H1 (cell line): ENCODE measurements around the gene VAT1L. TPM values are rescaled to one million over a fixed set of nuclear protein-coding genes. Genes with fewer than 3 reads are reported as not detected.

Experiments used
- ASH2L ChIP-seq: fragments of 200-600, 300-600 bp; sonication (generic); IDR thresholded peaks from one replicate; pipeline ENCODE4 v1.7.1; 2017; ENCODE audit warnings: low read length
- BRCA1 ChIP-seq: IDR thresholded peaks from 2 replicates; pipeline ENCODE4 v1.6.1; 2012; ENCODE audit warnings: low read depth, low read length, improper control_type of control experiment
- CREB1 ChIP-seq: IDR thresholded peaks from 2 replicates; pipeline ENCODE4 v1.6.1; 2012; ENCODE audit warnings: inconsistent platforms
- FOSL1 ChIP-seq: IDR thresholded peaks from 2 replicates; pipeline ENCODE4 v1.6.1; 2011; ENCODE audit warnings: mild to moderate bottlenecking, low read depth, low read length, moderate library complexity; ENCODE audit not compliant: insufficient read depth
- HDAC6 ChIP-seq: IDR thresholded peaks from one replicate; pipeline ENCODE4 v1.7.1; 2012; ENCODE audit warnings: low read depth, mild to moderate bottlenecking, inconsistent platforms, low read length, moderate library complexity
- JUN ChIP-seq: IDR thresholded peaks from 2 replicates; pipeline ENCODE4 v1.6.1; 2011; ENCODE audit warnings: low read depth, mild to moderate bottlenecking, improper control_type of control experiment, low read length
- JUND ChIP-seq: IDR thresholded peaks from 2 replicates; pipeline ENCODE4 v1.6.1; 2011; ENCODE audit warnings: mild to moderate bottlenecking, improper control_type of control experiment, low read length
- SP1 ChIP-seq: IDR thresholded peaks from 2 replicates; pipeline ENCODE4 v1.6.1; 2011; ENCODE audit warnings: low read depth, low read length
- TBP ChIP-seq: IDR thresholded peaks from 2 replicates; pipeline ENCODE4 v1.6.1; 2011; ENCODE audit warnings: low read depth, low read length, improper control_type of control experiment
- polyA plus RNA-seq, 7 experiments: library from polyadenylated mRNA; depleted of rRNA in 3 of 7; stranded (reverse) in 5 of 7; unstranded in 2 of 7; fragments of >200 nt in 5 of 7; fragments of 200-250 nt in 2 of 7; gene quantifications; 1 replicate in 5 of 7; 2 replicates in 1 of 7; 4 replicates in 1 of 7; pipeline versions ENCODE4 v1.2.1 to v1.2.3, GENCODE V29; 2011 to 2013; ENCODE audit warnings: missing spikeins in 2 of 7, mixed read lengths in 2 of 7
- total RNA-seq: library from RNA; stranded (reverse); fragmentation: NEBNext Ultra II Directional; extraction: Animal tissue kit (Norgen Biotek cat#: 25700); gene quantifications from 2 replicates; pipeline ENCODE4 v1.2.1, GENCODE V29; 2021
- TF ChIP-seq, protein P1 (sequence below): IDR thresholded peaks from 2 replicates; pipeline ENCODE4 v1.6.1; 2011; ENCODE audit warnings: low read length, improper control_type of control experiment
- TF ChIP-seq, protein P2 (sequence below): IDR thresholded peaks from 2 replicates; pipeline ENCODE4 v1.6.1; 2012; ENCODE audit warnings: inconsistent platforms
- TF ChIP-seq, protein P3 (sequence below): IDR thresholded peaks from 2 replicates; pipeline ENCODE4 v1.6.1; 2012; ENCODE audit warnings: inconsistent platforms

Gene VAT1L
- total and polyA plus RNA-seq, 2 of the 8 experiments (the other 6 are each of a cell fraction or from before 2014, with no cell fraction given): 46.3 to 48.2 TPM

DNA sequence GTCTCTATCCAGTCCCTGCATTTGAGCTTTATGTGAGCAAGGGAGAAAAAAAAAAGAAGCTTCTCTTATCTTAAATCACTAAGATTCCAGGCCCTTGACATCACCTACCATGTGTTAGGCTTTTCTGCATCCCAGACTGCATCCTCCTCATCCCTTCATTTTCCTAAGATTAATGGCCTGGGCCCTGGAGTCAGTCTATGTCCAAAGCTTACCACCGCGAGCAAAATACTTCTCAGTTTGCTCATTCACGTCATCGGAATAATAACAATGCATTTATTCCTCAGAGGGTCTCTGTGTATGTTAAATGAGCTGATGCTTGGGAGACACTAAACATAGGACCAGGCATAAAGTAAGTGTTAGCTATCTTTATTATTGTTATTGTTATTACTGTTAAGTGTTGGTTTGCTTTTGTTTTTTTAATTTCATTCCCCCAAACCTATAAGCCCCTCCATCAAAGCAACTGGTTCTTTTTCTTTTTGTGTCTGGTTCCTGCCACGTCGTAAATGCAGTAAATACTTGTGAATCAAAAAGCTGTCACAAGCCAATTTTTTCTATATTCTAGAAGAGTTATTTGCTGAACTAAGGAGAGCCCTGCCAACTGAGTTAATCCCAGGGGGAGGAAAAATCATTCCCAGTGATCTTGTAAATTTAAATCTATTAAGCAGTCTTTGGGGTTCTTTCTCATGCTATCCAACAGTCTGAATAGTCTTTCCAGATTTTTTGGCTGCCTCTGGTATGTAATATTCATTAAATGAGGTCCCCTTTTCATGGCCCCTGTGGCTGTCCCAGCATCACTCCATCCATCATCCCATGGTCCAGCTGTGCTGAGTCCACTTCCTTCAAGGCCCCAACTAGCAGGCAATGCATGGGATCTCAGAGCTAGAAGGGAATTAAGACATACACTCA lies 46.5 kb downstream of the VAT1L start (continued):
- TF ChIP-seq, protein P1, sequence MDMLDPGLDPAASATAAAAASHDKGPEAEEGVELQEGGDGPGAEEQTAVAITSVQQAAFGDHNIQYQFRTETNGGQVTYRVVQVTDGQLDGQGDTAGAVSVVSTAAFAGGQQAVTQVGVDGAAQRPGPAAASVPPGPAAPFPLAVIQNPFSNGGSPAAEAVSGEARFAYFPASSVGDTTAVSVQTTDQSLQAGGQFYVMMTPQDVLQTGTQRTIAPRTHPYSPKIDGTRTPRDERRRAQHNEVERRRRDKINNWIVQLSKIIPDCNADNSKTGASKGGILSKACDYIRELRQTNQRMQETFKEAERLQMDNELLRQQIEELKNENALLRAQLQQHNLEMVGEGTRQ: no peak
- TF ChIP-seq, protein P2, sequence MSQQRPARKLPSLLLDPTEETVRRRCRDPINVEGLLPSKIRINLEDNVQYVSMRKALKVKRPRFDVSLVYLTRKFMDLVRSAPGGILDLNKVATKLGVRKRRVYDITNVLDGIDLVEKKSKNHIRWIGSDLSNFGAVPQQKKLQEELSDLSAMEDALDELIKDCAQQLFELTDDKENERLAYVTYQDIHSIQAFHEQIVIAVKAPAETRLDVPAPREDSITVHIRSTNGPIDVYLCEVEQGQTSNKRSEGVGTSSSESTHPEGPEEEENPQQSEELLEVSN: no peak
- no peak for TF ChIP-seq JUN
- TF ChIP-seq HDAC6: no peak
- no peak for TF ChIP-seq FOSL1
- no peak for TF ChIP-seq JUND
- TF ChIP-seq ASH2L: no peak
- TF ChIP-seq, protein P3, sequence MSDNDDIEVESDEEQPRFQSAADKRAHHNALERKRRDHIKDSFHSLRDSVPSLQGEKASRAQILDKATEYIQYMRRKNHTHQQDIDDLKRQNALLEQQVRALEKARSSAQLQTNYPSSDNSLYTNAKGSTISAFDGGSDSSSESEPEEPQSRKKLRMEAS: no peak
- no peak for TF ChIP-seq SP1
- TF ChIP-seq CREB1: no peak
- TF ChIP-seq TBP: no peak
- no peak for TF ChIP-seq BRCA1
- TF ChIP-seq, all 59 proteins: peak for 0
